Measurements from ENCODE around the gene DUSP28. TPM values are rescaled to one million over a fixed set of nuclear protein-coding genes. Genes with fewer than 3 reads are reported as not detected.

DUSP28 gene
- 2.4 and 2.5 TPM in 2 replicates for total RNA-seq (2014; rRNA removed; shearing (Covaris generic))

DNA sequence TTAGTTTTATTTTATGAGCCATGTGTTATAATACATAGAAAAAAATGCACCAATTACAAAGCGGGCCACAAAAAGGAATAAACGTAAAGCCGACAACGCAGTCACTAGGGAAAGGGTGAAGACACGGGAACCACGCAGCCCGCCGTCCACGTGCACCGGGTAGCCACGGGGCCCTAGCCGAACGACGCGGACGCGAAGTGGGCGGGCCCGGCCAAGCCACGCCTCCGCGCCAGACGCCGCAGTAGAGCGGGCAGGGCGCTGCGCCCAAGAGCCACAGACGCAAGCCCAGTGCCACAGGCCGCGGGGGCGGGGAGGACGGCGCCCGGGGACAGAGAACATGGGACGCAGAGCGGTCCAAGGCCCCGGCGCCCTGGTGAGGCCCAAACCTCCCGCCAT, at the start of gene DUSP28:
TSS of gene DUSP28 (plus strand) at position 274 of the 396 bp plus-strand sequence. CDS start 328 bp downstream, outside the sequence.
- H3K36me3 ChIP-seq (replicated peaks; ENCODE audit: control insufficient read depth, insufficient read depth, low read length), result no peaks in the 10 kb centered on the region; the same call in 1 of the 2 replicates
- H3K4me3 ChIP-seq (ENCODE audit: insufficient read depth, low read depth, low read length), result peak within 1 kb of the TSS; percentile 74
- peak; percentile 91 for DNase-seq
- peaks cover 20% of the 10 kb centered on the region for H3K27me3 ChIP-seq (ENCODE audit: control insufficient read depth, insufficient read depth, low read length)

DNA sequence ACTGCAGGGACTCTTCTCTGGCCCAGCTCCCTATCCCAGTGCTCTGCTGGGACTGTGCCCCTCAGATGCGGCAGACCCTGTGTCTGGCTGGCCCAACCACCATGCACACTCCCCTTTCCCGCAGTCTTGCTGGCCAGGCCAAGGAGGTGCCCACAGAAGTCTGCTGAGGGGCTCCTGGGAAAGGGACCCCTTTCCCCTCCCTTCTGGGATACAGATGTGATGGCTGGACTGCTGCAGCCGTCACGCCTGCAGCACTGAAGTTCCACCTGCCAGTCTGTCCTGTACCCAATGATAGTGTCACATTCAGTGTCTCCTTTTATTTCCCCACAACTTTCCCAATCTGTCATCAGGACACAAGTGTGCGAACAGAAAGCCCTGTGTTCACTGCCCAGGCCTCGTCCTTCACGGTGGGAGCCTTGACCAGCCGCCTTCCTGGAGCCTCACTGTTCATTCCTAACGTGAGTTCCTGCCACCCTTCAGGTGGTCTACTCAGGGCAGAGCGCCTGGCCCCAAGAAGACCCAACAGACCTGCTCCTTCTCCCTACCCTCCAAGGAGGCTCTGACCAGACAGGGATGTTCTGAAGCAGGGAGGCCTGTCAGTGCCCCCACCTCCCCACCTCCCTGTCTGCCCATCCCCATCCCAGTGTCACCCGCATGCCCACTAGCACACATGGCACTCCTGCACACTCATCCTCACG, 49.5 kb upstream of the DUSP28 start:
- DNase-seq, result peak; percentile 17
- H3K4me3 ChIP-seq (ENCODE audit: insufficient read depth, low read depth, low read length), result no peak overlapping the region
- no peaks in the 10 kb centered on the region; the same call in 1 of the 2 replicates for H3K27me3 ChIP-seq (ENCODE audit: control insufficient read depth, insufficient read depth, low read length)
- no peaks in the 10 kb centered on the region for H3K36me3 ChIP-seq (replicated peaks; ENCODE audit: control insufficient read depth, insufficient read depth, low read length)

- Histone ChIP-seq H3K36me3 (replicated peaks; ENCODE audit: control insufficient read depth, insufficient read depth, low read length) (no peaks in the 10 kb centered on the region), H3K4me3 (ENCODE audit: insufficient read depth, low read depth, low read length) (no peak overlapping the region), H3K27me3 (ENCODE audit: control insufficient read depth, insufficient read depth, low read length) (no peaks in the 10 kb centered on the region; the same call in 1 of the 2 replicates)
- peak; percentile 43 for DNase-seq
Measured at GRCh38 chr2:240511351-240512108, 48.6 kb upstream of the DUSP28 start.

- no peak overlapping the region for H3K4me3 ChIP-seq (ENCODE audit: insufficient read depth, low read depth, low read length)
- H3K27me3 ChIP-seq (ENCODE audit: control insufficient read depth, insufficient read depth, low read length), result no peaks in the 10 kb centered on the region; the same call in 1 of the 2 replicates
- no peak for DNase-seq
- no peaks in the 10 kb centered on the region for H3K36me3 ChIP-seq (replicated peaks; ENCODE audit: control insufficient read depth, insufficient read depth, low read length)
Measured at GRCh38 chr2:240512109-240512485, 48.1 kb upstream of the DUSP28 start.

- no peaks in the 10 kb centered on the region for H3K36me3 ChIP-seq (replicated peaks; ENCODE audit: control insufficient read depth, insufficient read depth, low read length)
- DNase-seq, result peak; percentile 30
- no peaks in the 10 kb centered on the region; the same call in 1 of the 2 replicates for H3K27me3 ChIP-seq (ENCODE audit: control insufficient read depth, insufficient read depth, low read length)
- no peak overlapping the region for H3K4me3 ChIP-seq (ENCODE audit: insufficient read depth, low read depth, low read length)
Measured at GRCh38 chr2:240512666-240513535, 47.3 kb upstream of the DUSP28 start.

DNA sequence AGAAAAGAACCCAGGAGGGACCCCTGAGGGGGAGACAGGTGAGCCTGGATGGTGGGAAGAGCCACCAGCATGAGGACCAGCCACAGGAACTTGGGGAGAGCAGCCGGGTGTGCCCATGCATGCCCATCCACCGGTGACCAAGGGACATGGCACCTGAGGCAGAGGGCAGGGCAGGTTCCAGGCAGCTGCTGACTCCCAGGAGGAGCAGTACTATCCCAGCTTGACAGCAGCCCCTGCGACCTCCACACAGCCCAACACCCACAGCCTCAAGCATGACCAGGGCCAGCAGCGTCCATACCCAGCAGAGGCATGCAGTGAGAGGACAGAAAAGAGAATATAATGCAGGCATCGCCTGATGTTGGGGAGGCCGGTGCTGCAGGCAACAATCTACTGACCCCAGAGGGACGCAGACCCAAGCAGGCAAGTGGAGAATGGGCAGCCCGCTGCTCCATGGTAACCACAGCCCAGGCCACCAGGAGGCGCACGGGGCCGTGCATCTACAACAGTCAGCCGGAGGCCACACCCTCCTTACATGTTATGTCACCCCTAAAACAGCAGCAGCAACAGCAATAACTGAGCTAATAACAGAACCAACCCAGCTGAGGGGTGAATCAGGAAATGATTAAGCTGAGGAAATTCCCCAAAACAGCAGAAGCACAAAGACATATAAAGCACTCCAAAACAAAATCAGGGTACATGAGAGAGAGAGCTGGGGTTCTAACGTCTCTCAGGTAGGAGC, 46.4 kb upstream of the DUSP28 start:
- Histone ChIP-seq H3K27me3 (ENCODE audit: control insufficient read depth, insufficient read depth, low read length) (no peaks in the 10 kb centered on the region; the same call in 1 of the 2 replicates), H3K36me3 (replicated peaks; ENCODE audit: control insufficient read depth, insufficient read depth, low read length) (no peaks in the 10 kb centered on the region), H3K4me3 (ENCODE audit: insufficient read depth, low read depth, low read length) (no peak overlapping the region)
- DNase-seq, result peak; percentile 94

DNA sequence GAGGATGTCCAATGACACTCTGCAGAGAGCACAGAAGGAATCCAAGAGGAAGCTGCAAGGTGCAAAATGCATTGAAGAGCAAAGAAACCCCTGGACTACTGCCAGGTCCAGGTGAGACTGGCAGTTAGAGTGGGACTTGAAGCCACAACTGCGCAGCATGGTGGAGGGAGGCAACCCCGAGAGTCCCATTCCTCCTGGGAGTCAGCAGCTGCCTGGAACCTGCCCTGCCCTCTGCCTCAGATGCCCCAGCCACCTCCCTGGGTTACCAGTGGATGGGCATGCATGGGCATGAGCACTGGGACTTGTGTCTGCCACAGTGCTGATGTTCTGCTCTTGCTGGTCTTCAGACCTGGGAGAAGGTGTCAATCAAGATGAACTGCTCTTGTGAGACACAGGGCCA, 45.5 kb upstream of the DUSP28 start:
- Histone ChIP-seq H3K36me3 (replicated peaks; ENCODE audit: control insufficient read depth, insufficient read depth, low read length) (no peaks in the 10 kb centered on the region), H3K27me3 (ENCODE audit: control insufficient read depth, insufficient read depth, low read length) (peaks cover 5% of the 10 kb centered on the region; the same call in 1 of the 2 replicates), H3K4me3 (ENCODE audit: insufficient read depth, low read depth, low read length) (no peak overlapping the region)
- DNase-seq, result no peak

DNA sequence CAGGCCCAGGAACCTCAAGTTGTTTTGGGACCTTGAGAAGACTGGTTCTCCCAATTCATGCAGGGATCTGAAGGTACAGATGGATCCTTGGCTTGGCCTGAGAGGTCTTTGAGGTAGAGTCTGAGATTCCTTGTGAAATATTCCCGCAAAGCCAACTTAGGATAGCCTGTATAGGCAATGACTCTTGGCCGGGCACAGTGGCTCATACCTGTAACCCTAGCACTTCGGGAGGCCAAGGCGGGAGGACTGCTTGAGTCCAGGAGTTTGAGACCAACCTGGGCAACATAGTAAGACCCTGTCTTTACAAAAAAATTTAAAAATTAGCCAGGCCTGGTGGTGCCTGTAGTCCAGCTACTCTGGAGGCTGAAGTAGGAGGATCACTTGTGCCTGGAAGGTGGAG, 42.8 kb upstream of the DUSP28 start:
- Histone ChIP-seq H3K36me3 (replicated peaks; ENCODE audit: control insufficient read depth, insufficient read depth, low read length) (no peaks in the 10 kb centered on the region), H3K4me3 (ENCODE audit: insufficient read depth, low read depth, low read length) (no peak overlapping the region), H3K27me3 (ENCODE audit: control insufficient read depth, insufficient read depth, low read length) (peaks cover 9% of the 10 kb centered on the region; the same call in 1 of the 2 replicates)
- no peak for DNase-seq

- no peaks in the 10 kb centered on the region for H3K36me3 ChIP-seq (replicated peaks; ENCODE audit: control insufficient read depth, insufficient read depth, low read length)
- H3K4me3 ChIP-seq (ENCODE audit: insufficient read depth, low read depth, low read length), result no peak overlapping the region
- H3K27me3 ChIP-seq (ENCODE audit: control insufficient read depth, insufficient read depth, low read length), result peaks cover 9% of the 10 kb centered on the region; the same call in 1 of the 2 replicates
- no peak for DNase-seq
Measured at GRCh38 chr2:240518981-240519380, 41.2 kb upstream of the DUSP28 start.

GRCh38 chr2:240519396-240520129, 40.6 kb upstream of the DUSP28 start:
- Histone ChIP-seq H3K4me3 (ENCODE audit: insufficient read depth, low read depth, low read length) (peak overlapping the region; percentile 27; the same call in 1 of the 2 replicates), H3K27me3 (ENCODE audit: control insufficient read depth, insufficient read depth, low read length) (peaks cover 9% of the 10 kb centered on the region; the same call in 1 of the 2 replicates), H3K36me3 (replicated peaks; ENCODE audit: control insufficient read depth, insufficient read depth, low read length) (no peaks in the 10 kb centered on the region)
- DNase-seq, result peak; percentile 52

DNA sequence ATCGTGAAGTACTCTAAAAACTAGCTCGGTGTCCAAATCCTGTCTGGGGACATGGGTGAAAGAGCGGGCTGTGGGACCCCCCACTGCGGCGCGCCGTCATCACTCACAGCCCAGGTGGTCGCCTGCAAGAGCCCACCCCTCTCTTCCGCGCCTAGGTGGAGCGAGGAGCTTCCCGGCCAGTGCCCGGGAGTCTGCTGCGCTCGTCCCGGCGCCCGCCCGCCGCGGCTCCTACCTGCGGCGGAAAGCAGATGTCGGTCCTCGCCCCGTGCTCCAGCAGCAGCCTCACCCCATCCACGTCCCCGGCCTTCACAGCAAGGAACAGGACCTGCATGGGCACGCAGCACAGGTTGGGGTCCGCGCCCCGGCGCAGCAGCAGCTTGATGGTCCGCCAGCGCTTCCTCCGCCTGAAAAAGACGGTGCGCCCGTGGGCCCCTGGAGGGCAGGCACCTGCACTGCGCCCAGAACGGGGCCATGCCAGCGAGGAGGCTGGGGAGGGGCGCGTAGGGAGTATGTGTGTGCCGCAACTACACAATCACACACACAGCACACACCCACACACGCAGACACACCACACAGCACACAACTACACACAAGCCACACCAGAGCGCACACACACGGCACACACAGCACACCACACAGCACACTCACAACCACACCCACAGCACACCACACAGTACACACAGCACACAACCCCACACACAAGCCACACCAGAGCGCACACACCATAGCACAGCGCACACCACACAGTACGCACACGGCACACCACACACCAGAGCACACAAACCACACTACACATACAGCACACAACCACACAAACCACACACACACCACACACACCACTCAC, 39.8 kb upstream of the DUSP28 start:
- peak overlapping the region; percentile 27; the same call in 1 of the 2 replicates for H3K4me3 ChIP-seq (ENCODE audit: insufficient read depth, low read depth, low read length)
- DNase-seq, result peak; percentile 83
- H3K36me3 ChIP-seq (replicated peaks; ENCODE audit: control insufficient read depth, insufficient read depth, low read length), result no peaks in the 10 kb centered on the region
- H3K27me3 ChIP-seq (ENCODE audit: control insufficient read depth, insufficient read depth, low read length), result peaks cover 9% of the 10 kb centered on the region; the same call in 1 of the 2 replicates

DNA sequence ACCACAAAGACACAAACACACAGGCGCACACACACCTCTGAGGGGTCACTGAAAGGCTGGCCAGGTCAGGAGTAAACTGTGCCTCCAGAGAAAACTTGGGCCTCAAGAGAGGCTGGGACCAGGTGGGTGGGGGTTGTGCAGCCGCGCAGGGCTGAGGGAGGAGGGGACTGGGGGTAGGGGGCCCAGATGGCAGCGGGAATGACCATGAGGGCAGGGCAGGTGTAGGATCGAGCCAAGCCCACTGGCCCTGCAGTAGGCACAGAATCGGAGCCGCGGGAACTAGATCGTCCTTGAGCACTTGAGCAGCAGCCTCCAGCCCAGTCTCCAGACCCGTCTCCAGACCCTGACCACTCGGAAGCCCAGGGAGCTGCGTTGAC, 39.2 kb upstream of the DUSP28 start:
- peak; percentile 51 for DNase-seq
- H3K36me3 ChIP-seq (replicated peaks; ENCODE audit: control insufficient read depth, insufficient read depth, low read length), result no peaks in the 10 kb centered on the region
- H3K27me3 ChIP-seq (ENCODE audit: control insufficient read depth, insufficient read depth, low read length), result peaks cover 9% of the 10 kb centered on the region; the same call in 1 of the 2 replicates
- no peak overlapping the region for H3K4me3 ChIP-seq (ENCODE audit: insufficient read depth, low read depth, low read length)

Data from H7 (cell line).